IMR-90 (cell line): ENCODE results near the gene RAD51B. TPM values are rescaled to one million over a fixed set of nuclear protein-coding genes. Genes with fewer than 3 reads are reported as not detected.
"Not testable (repeated sequence)": the region's sequence is repeated elsewhere in the genome, so short reads cannot be mapped to it uniquely, and the experiment has no call there.

Experiments
- ATAC-seq: fragments of 200-7000 bp; cut with Tn5 transposase; 2 replicates; pipeline ENCODE4 v1.9.1; 2020; ENCODE audit warnings: low read depth, mild to moderate bottlenecking, moderate library complexity
- BruUV-seq: library from RNA; stranded (reverse); fragments of 400-500 nt; replicated peaks from 2 replicates; lab custom pipeline; 2021; lab: Mats Ljungman, UMichigan
- CTCF ChIA-PET: fragments of 300-600 bp; formaldehyde crosslinking; extraction: SDS; loops from one replicate; lab custom pipeline; 2021; ENCODE audit warnings: antibody characterized with exemption; lab: Yijun Ruan, JAX
- POLR2A ChIA-PET: fragments of 300-600 bp; sonication (Branson Sonifier 250); formaldehyde crosslinking; loops from one replicate; lab custom pipeline; 2022; ENCODE audit warnings: antibody characterized with exemption; ENCODE audit not compliant: unreplicated experiment; lab: Charles Lee
- DNase-seq: peaks from one replicate; pipeline ENCODE4 v3.0.0; 2013
- H2AFZ ChIP-seq: replicated peaks from 2 replicates; pipeline ENCODE3; 2013; ENCODE audit warnings: low read length, mild to moderate bottlenecking; ENCODE audit not compliant: poor library complexity
- H2AK5ac ChIP-seq: 2 replicates; pipeline ENCODE4 v1.6.1; 2013; ENCODE audit warnings: low read depth, low read length, inconsistent platforms
- H2AK9ac ChIP-seq: replicated peaks from 2 replicates; pipeline ENCODE3; 2013; ENCODE audit warnings: mild to moderate bottlenecking, low read depth, low read length, moderate library complexity; ENCODE audit not compliant: poor library complexity
- H2BK120ac ChIP-seq: 2 replicates; pipeline ENCODE4 v1.6.1; 2013; ENCODE audit warnings: low read depth, low read length, inconsistent platforms
- H2BK15ac ChIP-seq: 3 replicates; pipeline ENCODE4 v1.6.1; 2013; ENCODE audit warnings: low read depth, low read length, inconsistent platforms
- H2BK20ac ChIP-seq: 2 replicates; pipeline ENCODE4 v1.6.1; 2013; ENCODE audit warnings: low read depth, mild to moderate bottlenecking, inconsistent platforms, low read length, moderate library complexity
- H2BK5ac ChIP-seq: 2 replicates; pipeline ENCODE4 v1.6.1; 2013; ENCODE audit warnings: mild to moderate bottlenecking, low read depth, low read length, inconsistent platforms; ENCODE audit not compliant: poor library complexity, severe bottlenecking
- H3K14ac ChIP-seq: replicated peaks from 2 replicates; pipeline ENCODE4 v1.6.1; 2013; ENCODE audit warnings: low read depth, low read length, inconsistent platforms
- H3K18ac ChIP-seq: 2 replicates; pipeline ENCODE4 v1.6.1; 2013; ENCODE audit warnings: low read depth, low read length, control low read depth
- H3K23ac ChIP-seq: 2 replicates; pipeline ENCODE4 v1.6.1; 2013; ENCODE audit warnings: low read depth, low read length, inconsistent platforms
- H3K27ac ChIP-seq: 2 replicates; pipeline ENCODE4 v1.5.1; 2013; ENCODE audit warnings: mild to moderate bottlenecking, control low read depth, low read length; ENCODE audit not compliant: insufficient read depth
- H3K27me3 ChIP-seq: 2 replicates; pipeline ENCODE4 v1.6.1; 2013; ENCODE audit warnings: low read length; ENCODE audit not compliant: control insufficient read depth, insufficient read depth
- H3K36me3 ChIP-seq: 2 replicates; pipeline ENCODE4 v1.6.1; 2013; ENCODE audit warnings: low read length, mixed read lengths; ENCODE audit not compliant: control insufficient read depth, insufficient read depth
- H3K4ac ChIP-seq: 2 replicates; pipeline ENCODE4 v1.6.1; 2013; ENCODE audit warnings: low read depth, low read length, inconsistent platforms
- H3K4me1 ChIP-seq: 2 replicates; pipeline ENCODE4 v1.6.1; 2013; ENCODE audit warnings: low read length, mixed read lengths; ENCODE audit not compliant: control insufficient read depth, insufficient read depth
- H3K4me2 ChIP-seq: 2 replicates; pipeline ENCODE4 v1.6.1; 2013; ENCODE audit warnings: low read depth, mild to moderate bottlenecking, control low read depth, low read length, moderate library complexity
- H3K4me3 ChIP-seq: 2 replicates; pipeline ENCODE4 v1.5.1; 2013; ENCODE audit warnings: low read depth, mild to moderate bottlenecking, control low read depth, low read length, moderate library complexity; ENCODE audit not compliant: insufficient read depth
- H3K56ac ChIP-seq: 2 replicates; pipeline ENCODE4 v1.6.1; 2013; ENCODE audit warnings: low read length, inconsistent platforms; ENCODE audit not compliant: insufficient read depth; ENCODE audit errors: extremely low read depth
- H3K79me1 ChIP-seq, 2 experiments: 2 replicates each; pipeline ENCODE4 v1.6.1; 2013; ENCODE audit warnings: low read length in 2 of 2, inconsistent platforms in 1 of 2, low read depth in 1 of 2
- H3K9ac ChIP-seq: 2 replicates; pipeline ENCODE4 v1.6.1; 2013; ENCODE audit warnings: low read depth, low read length, control low read depth
- H3K9me1 ChIP-seq: 2 replicates; pipeline ENCODE4 v1.6.1; 2013; ENCODE audit warnings: low read length, inconsistent platforms; ENCODE audit not compliant: insufficient read depth
- H3K9me3 ChIP-seq: 2 replicates; pipeline ENCODE4 v1.6.1; 2013; ENCODE audit warnings: low read length; ENCODE audit not compliant: control insufficient read depth, insufficient read depth
- H4K20me1 ChIP-seq: 2 replicates; pipeline ENCODE4 v1.6.1; 2013; ENCODE audit warnings: low read length, inconsistent platforms; ENCODE audit not compliant: insufficient read depth
- H4K5ac ChIP-seq: 2 replicates; pipeline ENCODE4 v1.6.1; 2013; ENCODE audit warnings: mild to moderate bottlenecking, low read depth, low read length, control low read depth
- H4K8ac ChIP-seq, 2 experiments: 2 replicates each; pipeline ENCODE4 v1.6.1; 2013; ENCODE audit warnings: low read depth in 2 of 2, low read length in 2 of 2, control low read depth in 1 of 2, inconsistent platforms in 1 of 2
- H4K91ac ChIP-seq: 2 replicates; pipeline ENCODE4 v1.6.1; 2013; ENCODE audit warnings: low read depth, low read length, inconsistent platforms; ENCODE audit not compliant: insufficient read depth
- WGBS, 2 experiments: methylation state at CpG; one replicate each; pipeline versions ENCODE4 v1.1.5 to v1.1.7; 2013; ENCODE audit warnings: missing lambda C conversion rate in 2 of 2; ENCODE audit not compliant: insufficient read length in 1 of 2; ENCODE audit errors: extremely low coverage in 2 of 2; 5-methylcytosine and 5-hydroxymethylcytosine counted together
- dilution Hi-C: fragments of 300-500 bp; cut with HindIII; formaldehyde crosslinking; loops from one replicate; pipeline ENCODE4 v1.14.3; 2018; ENCODE audit warnings: low sequenced_read_pairs; ENCODE audit not compliant: unreplicated experiment
- in situ Hi-C: fragments of 300-500 bp; cut with MboI; formaldehyde crosslinking; loops from 3 replicates; pipeline ENCODE4 v1.14.3; 2019; ENCODE audit warnings: low sequenced_read_pairs, inconsistent platforms, mixed read lengths
- intact Hi-C: fragments of 100-400 bp; cut with micrococcal nuclease; formaldehyde crosslinking; loops from 2 replicates; pipeline ENCODE4 v1.10.0; 2022
- polyA plus RNA-seq, 3 experiments: library from polyadenylated mRNA; depleted of rRNA; stranded (reverse); fragments of >200 nt; gene quantifications; 2 replicates each; pipeline ENCODE4 v1.2.3, GENCODE V29; 2012; ENCODE audit warnings: low replicate concordance in 1 of 3
- total RNA-seq: library from RNA; depleted of rRNA; stranded (reverse); fragments of >200 nt; gene quantifications from 2 replicates; pipeline ENCODE4 v1.2.3, GENCODE V29; 2012

RAD51B gene
- total and polyA plus RNA-seq, 2 of the 4 experiments (the other 2 are of a cell fraction) = 5.1 to 18.8 TPM

DNA sequence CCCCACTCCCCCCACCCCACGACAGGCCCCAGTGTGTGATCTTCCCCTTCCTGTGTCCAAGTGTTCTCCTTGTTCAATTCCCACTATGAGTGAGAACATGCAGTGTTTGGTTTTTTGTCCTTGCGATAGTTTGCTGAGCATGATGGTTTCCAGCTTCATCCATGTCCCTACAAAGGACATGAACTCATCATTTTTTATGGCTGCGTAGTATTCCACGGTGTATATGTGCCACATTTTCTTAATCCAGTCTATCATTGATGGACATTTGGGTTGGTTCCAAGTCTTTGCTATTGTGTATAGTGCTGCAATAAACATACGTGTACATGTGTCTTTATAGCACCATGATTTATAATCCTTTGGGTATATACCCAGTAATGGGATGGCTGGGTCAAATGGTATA lies 609.3 kb downstream of the RAD51B start:
- in situ Hi-C loops, H3K4me3 ChIP-seq, H2BK15ac ChIP-seq, ATAC-seq, dilution Hi-C loops, H4K20me1 ChIP-seq, H3K27me3 ChIP-seq, H3K18ac ChIP-seq, H3K4me1 ChIP-seq, H2BK20ac ChIP-seq, H4K8ac ChIP-seq, H4K5ac ChIP-seq, DNase-seq, H2AK9ac ChIP-seq, H3K56ac ChIP-seq, H3K14ac ChIP-seq, POLR2A ChIA-PET, intact Hi-C loops, BruUV-seq, H3K9me1 ChIP-seq, H3K23ac ChIP-seq, H3K36me3 ChIP-seq, H3K4me2 ChIP-seq, H2AFZ ChIP-seq, H2BK5ac ChIP-seq, H3K4ac ChIP-seq, H3K79me1 ChIP-seq, CTCF ChIA-PET, H3K27ac ChIP-seq, H3K9me3 ChIP-seq, H2AK5ac ChIP-seq, H3K9ac ChIP-seq, H4K91ac ChIP-seq, H2BK120ac ChIP-seq: not testable (repeated sequence)
- no CpG with 5 or more reads among the region's 5 CpGs for WGBS, 2 experiments

GRCh38 chr14:68434173-68434572 lies 614.6 kb downstream of the RAD51B start:
- H3K4me2 ChIP-seq, H4K5ac ChIP-seq, H4K91ac ChIP-seq, H3K36me3 ChIP-seq, ATAC-seq, H2BK20ac ChIP-seq, H3K14ac ChIP-seq, H2BK120ac ChIP-seq, BruUV-seq, H2AK9ac ChIP-seq, CTCF ChIA-PET, H2AFZ ChIP-seq, H3K79me1 ChIP-seq, H3K18ac ChIP-seq, H4K8ac ChIP-seq, H3K4me3 ChIP-seq, H2BK15ac ChIP-seq, dilution Hi-C loops, H3K4ac ChIP-seq, H2AK5ac ChIP-seq, POLR2A ChIA-PET, H2BK5ac ChIP-seq, in situ Hi-C loops, DNase-seq, H3K23ac ChIP-seq, H3K9me1 ChIP-seq, H3K27ac ChIP-seq, intact Hi-C loops, H3K4me1 ChIP-seq, H3K9ac ChIP-seq, H3K27me3 ChIP-seq, H3K56ac ChIP-seq, H4K20me1 ChIP-seq, H3K9me3 ChIP-seq: not testable (repeated sequence)
- WGBS, 2 experiments = 83% methylated on average over 2 of the region's 6 CpGs; no CpG with 5 or more reads in 1 of the 2 experiments
